SK-N-SH (cell line): ENCODE results near the gene PWWP2B. TPM values are rescaled to one million over a fixed set of nuclear protein-coding genes. Genes with fewer than 3 reads are reported as not detected.

ENCODE experiments used
- CTCF ChIA-PET: fragments of 300-600, 350-600 bp; formaldehyde crosslinking; extraction: SDS; loops from one replicate; lab custom pipeline; 2021; lab: Yijun Ruan, JAX
- POLR2A ChIA-PET: fragments of 350-600 bp; sonication (Branson Sonifier 250); formaldehyde crosslinking; extraction: SDS; loops from one replicate; lab custom pipeline; 2020; ENCODE audit warnings: antibody characterized with exemption, inconsistent platforms; lab: Yijun Ruan, JAX
- DNase-seq: peaks from one replicate; pipeline ENCODE4 v3.0.0; 2012
- H2AFZ ChIP-seq: fragments of 200-600 bp; sonication (generic); 2 replicates; pipeline ENCODE4 v1.8.1; 2016; ENCODE audit warnings: antibody characterized with exemption, mild to moderate bottlenecking, low read depth
- H3F3A ChIP-seq: fragments of 200-600 bp; sonication (generic); replicated peaks from 2 replicates; pipeline ENCODE3; 2016; ENCODE audit warnings: antibody characterized with exemption, mild to moderate bottlenecking; ENCODE audit not compliant: insufficient read depth
- H3K27ac ChIP-seq, 2 experiments: fragments of 200-500 bp in 1 of 2; fragments of 200-600 bp in 1 of 2; sonication (Bioruptor generic) in 1 of 2; sonication (generic), shearing (Covaris generic) in 1 of 2; 2 replicates each; pipeline versions ENCODE4 v1.5.1 to v1.6.1; 2014 to 2016; ENCODE audit warnings: low read depth in 2 of 2, inconsistent platforms in 1 of 2, low read length in 1 of 2, mild to moderate bottlenecking in 1 of 2, mixed read lengths in 1 of 2
- H3K27me3 ChIP-seq: fragments of 200-600 bp; sonication (generic), shearing (Covaris generic); 2 replicates; pipeline ENCODE4 v1.6.1; 2016; ENCODE audit warnings: mixed run types; ENCODE audit not compliant: insufficient read depth
- H3K36me3 ChIP-seq, 2 experiments: fragments of 200-500 bp in 1 of 2; fragments of 200-600 bp in 1 of 2; sonication (Bioruptor generic) in 1 of 2; sonication (generic) in 1 of 2; replicated peaks in 1 of 2; 2 replicates each; pipeline versions ENCODE3 to v1.5.1; 2014 to 2016; ENCODE audit warnings: low read length in 1 of 2, mild to moderate bottlenecking in 1 of 2; ENCODE audit not compliant: insufficient read depth in 2 of 2, control insufficient read depth in 1 of 2
- H3K4me1 ChIP-seq, 2 experiments: fragments of 200-500 bp in 1 of 2; fragments of 200-600 bp in 1 of 2; sonication (Bioruptor generic) in 1 of 2; sonication (generic), shearing (Covaris generic) in 1 of 2; 2 replicates each; pipeline versions ENCODE4 v1.5.1 to v1.6.1; 2014 to 2016; ENCODE audit warnings: low read depth in 1 of 2, low read length in 1 of 2, mixed run types in 1 of 2; ENCODE audit not compliant: insufficient read depth in 2 of 2, control insufficient read depth in 1 of 2
- H3K4me2 ChIP-seq: fragments of 200-600 bp; sonication (generic), shearing (Covaris generic); 2 replicates; pipeline ENCODE4 v1.6.1; 2017; ENCODE audit warnings: mixed run types
- H3K4me3 ChIP-seq, 2 experiments: fragments of 200-500 bp in 1 of 2; fragments of 200-600 bp in 1 of 2; sonication (Bioruptor generic) in 1 of 2; sonication (generic), shearing (Covaris generic) in 1 of 2; 2 replicates each; pipeline versions ENCODE4 v1.5.1 to v1.8.1; 2014 to 2016; ENCODE audit warnings: low read depth in 2 of 2, inconsistent platforms in 1 of 2, low read length in 1 of 2, mild to moderate bottlenecking in 1 of 2, mixed read lengths in 1 of 2, moderate library complexity in 1 of 2
- H3K79me2 ChIP-seq: fragments of 200-600 bp; sonication (generic); 2 replicates; pipeline ENCODE4 v1.8.1; 2017; ENCODE audit warnings: mild to moderate bottlenecking; ENCODE audit not compliant: insufficient read depth
- H3K9ac ChIP-seq: fragments of 200-600 bp; sonication (generic); 2 replicates; pipeline ENCODE4 v1.6.1; 2017; ENCODE audit warnings: mixed run types
- H3K9me2 ChIP-seq: fragments of 200-600 bp; sonication (generic); 2 replicates; pipeline ENCODE4 v1.6.1; 2017; ENCODE audit warnings: mixed run types
- H3K9me3 ChIP-seq: fragments of 200-600 bp; sonication (generic); 2 replicates; pipeline ENCODE4 v1.6.1; 2017; ENCODE audit warnings: mixed run types, mild to moderate bottlenecking, moderate library complexity
- H4K20me1 ChIP-seq: fragments of 200-600 bp; sonication (generic); 2 replicates; pipeline ENCODE4 v1.6.1; 2017; ENCODE audit warnings: mild to moderate bottlenecking, mixed run types; ENCODE audit not compliant: insufficient read depth
- CHD2 ChIP-seq: fragments of 150-350 bp; IDR thresholded peaks from 2 replicates; pipeline ENCODE4 v1.6.1; 2018; ENCODE audit warnings: low read length; ENCODE audit not compliant: partially characterized antibody
- EP300 ChIP-seq, 2 experiments: IDR thresholded peaks; 2 replicates each; pipeline versions ENCODE4 v1.4.0 to v1.6.1; 2012; ENCODE audit warnings: borderline replicate concordance in 1 of 2, low read depth in 1 of 2, low read length in 1 of 2
- FOXM1 ChIP-seq: IDR thresholded peaks from 2 replicates; pipeline ENCODE4 v1.4.0; 2012; ENCODE audit warnings: low read depth, mild to moderate bottlenecking
- JUND ChIP-seq: IDR thresholded peaks from 2 replicates; pipeline ENCODE4 v1.4.0; 2012
- MEF2A ChIP-seq: IDR thresholded peaks from 2 replicates; pipeline ENCODE4 v1.4.0; 2012; ENCODE audit warnings: low read depth, borderline replicate concordance
- MXI1 ChIP-seq: IDR thresholded peaks from 2 replicates; pipeline ENCODE4 v1.6.1; 2012; ENCODE audit warnings: mild to moderate bottlenecking, low read depth, low read length, improper control_type of control experiment
- NRF1 ChIP-seq: IDR thresholded peaks from 2 replicates; pipeline ENCODE4 v1.6.1; 2012; ENCODE audit warnings: low read depth, mild to moderate bottlenecking, low read length
- POLR2AphosphoS5 ChIP-seq: IDR thresholded peaks from 2 replicates; pipeline ENCODE4 v1.6.1; 2012; ENCODE audit warnings: low read depth, low read length
- RXRA ChIP-seq: IDR thresholded peaks from 2 replicates; pipeline ENCODE4 v1.4.0; 2012; ENCODE audit warnings: low read depth, mild to moderate bottlenecking, borderline replicate concordance
- TAF1 ChIP-seq: IDR thresholded peaks from 2 replicates; pipeline ENCODE4 v1.6.1; 2012; ENCODE audit warnings: low read depth, mild to moderate bottlenecking, low read length, moderate library complexity, borderline replicate concordance
- TCF12 ChIP-seq: IDR thresholded peaks from 2 replicates; pipeline ENCODE4 v1.4.0; 2012
- TEAD4 ChIP-seq: IDR thresholded peaks from 2 replicates; pipeline ENCODE4 v1.4.0; 2012; ENCODE audit warnings: mild to moderate bottlenecking, borderline replicate concordance; ENCODE audit not compliant: insufficient read depth
- YY1 ChIP-seq: IDR thresholded peaks from 2 replicates; pipeline ENCODE4 v1.4.0; 2012; ENCODE audit warnings: low read depth, mild to moderate bottlenecking
- WGBS: methylation state at CpG from one replicate; pipeline ENCODE4 v1.1.6; 2017; ENCODE audit warnings: low lambda C conversion rate; 5-methylcytosine and 5-hydroxymethylcytosine counted together
- polyA plus RNA-seq, 3 experiments: library from polyadenylated mRNA; depleted of rRNA; stranded (reverse); fragments of >200 nt; gene quantifications; 2 replicates each; pipeline ENCODE4 v1.2.3, GENCODE V29; 2012
- TF ChIP-seq, protein P1 (sequence below): fragments of 150-350 bp; IDR thresholded peaks from 2 replicates; pipeline ENCODE4 v1.6.1; 2017; ENCODE audit warnings: antibody characterized with exemption, low read length, low read depth, borderline replicate concordance
- TF ChIP-seq, protein P2 (sequence below): IDR thresholded peaks from 2 replicates; pipeline ENCODE4 v1.6.1; 2012; ENCODE audit warnings: mild to moderate bottlenecking, low read depth, low read length, moderate library complexity
- TF ChIP-seq, protein P3 (sequence below): fragments of 150-350 bp; IDR thresholded peaks from 2 replicates; pipeline ENCODE4 v1.6.1; 2016; ENCODE audit warnings: mild to moderate bottlenecking, low read depth, low read length
- TF ChIP-seq, protein P4 (sequence below): IDR thresholded peaks from 2 replicates; pipeline ENCODE4 v1.4.0; 2012; ENCODE audit warnings: low read depth, borderline replicate concordance
- TF ChIP-seq, protein P5 (sequence below): IDR thresholded peaks from 2 replicates; pipeline ENCODE4; 2012
- TF ChIP-seq, protein P6 (sequence below): IDR thresholded peaks from 2 replicates; pipeline ENCODE4 v1.4.0; 2012; ENCODE audit warnings: low read depth, borderline replicate concordance
- TF ChIP-seq, protein P7 (sequence below): IDR thresholded peaks from 2 replicates; pipeline ENCODE4 v1.4.0; 2012; ENCODE audit warnings: low read depth

The PWWP2B gene
- polyA plus RNA-seq, 1 of the 3 experiments (the other 2 are of a cell fraction) = 2.4 TPM

DNA sequence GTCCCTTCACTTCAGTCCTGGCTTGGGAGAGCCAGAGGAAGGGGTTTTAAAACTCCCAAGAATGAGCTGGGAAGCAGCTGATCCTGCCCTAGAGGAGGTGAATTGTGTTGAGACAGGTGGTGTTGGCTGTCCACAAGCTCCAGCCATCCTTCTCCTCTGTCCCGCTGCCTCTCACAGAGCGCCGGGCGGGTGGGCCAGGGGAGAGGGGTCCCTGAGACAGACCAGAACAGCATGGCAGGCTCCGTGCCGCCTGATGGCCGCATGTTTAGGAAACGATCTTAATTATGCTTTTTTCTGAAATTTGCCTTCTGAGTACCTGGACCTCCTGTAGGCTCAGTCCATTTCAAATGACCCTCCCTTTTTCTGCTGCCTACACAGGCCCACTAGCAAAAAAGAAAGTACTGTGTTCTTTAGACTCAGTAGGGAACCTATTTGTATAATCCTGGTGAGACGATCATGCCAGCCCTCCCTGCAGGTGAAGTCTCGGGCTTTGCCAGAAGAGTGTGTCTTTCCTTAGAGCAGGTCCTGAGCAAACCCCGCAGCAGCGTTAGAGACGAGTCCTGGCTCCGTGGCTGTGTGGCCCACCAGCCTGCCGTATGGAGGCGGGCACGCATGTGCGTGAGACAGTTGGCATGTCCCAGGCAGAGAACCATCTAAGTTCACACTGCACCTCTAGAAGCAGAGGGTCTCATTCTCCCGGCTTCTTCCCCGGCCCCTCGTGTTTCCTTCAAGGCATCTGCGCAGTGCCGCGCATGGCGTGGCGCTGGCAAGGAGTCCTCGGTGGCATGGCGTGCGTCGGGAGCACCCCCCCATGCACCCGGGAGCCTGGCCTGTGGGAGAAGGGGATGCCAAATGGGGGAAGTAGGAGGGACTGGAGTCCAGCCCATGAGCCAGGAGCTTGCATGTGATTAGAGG, 26.3 kb upstream of the PWWP2B start:
- Histone ChIP-seq H3K27me3 (no peaks in the 10 kb centered on the region), H3K9me3 (no peaks in the 10 kb centered on the region), H3F3A (no peaks in the 10 kb centered on the region), H3K4me2 (no peak overlapping the region), H3K4me1 (no peaks in the 10 kb centered on the region), H3K27ac (no peak overlapping the region), H3K4me3 (no peak overlapping the region), H3K79me2 (no peaks in the 10 kb centered on the region), H4K20me1 (no peaks in the 10 kb centered on the region), H3K36me3 (peaks cover 6 to 26% of the 10 kb centered on the region in 2 experiments), H3K9ac (no peak overlapping the region), H3K9me2 (no peaks in the 10 kb centered on the region), H2AFZ (no peak overlapping the region)
- WGBS = 91% methylated on average over 31 of the region's 31 CpGs
- no peak for DNase-seq
- POLR2A ChIA-PET = no interaction called here
- TF ChIP-seq YY1 (no peak), POLR2AphosphoS5 (no peak), EP300 (IDR thresholded peaks at IDR 0.05; ENCODE audit: borderline replicate concordance in 1 of 2, low read depth in 1 of 2, low read length in 1 of 2) (no peak), NRF1 (no peak), CHD2 (no peak), FOXM1 (no peak), JUND (no peak), TAF1 (no peak), MXI1 (no peak), MEF2A (no peak), TEAD4 (no peak), TCF12 (no peak), RXRA (no peak)
- TF ChIP-seq, protein P1, sequence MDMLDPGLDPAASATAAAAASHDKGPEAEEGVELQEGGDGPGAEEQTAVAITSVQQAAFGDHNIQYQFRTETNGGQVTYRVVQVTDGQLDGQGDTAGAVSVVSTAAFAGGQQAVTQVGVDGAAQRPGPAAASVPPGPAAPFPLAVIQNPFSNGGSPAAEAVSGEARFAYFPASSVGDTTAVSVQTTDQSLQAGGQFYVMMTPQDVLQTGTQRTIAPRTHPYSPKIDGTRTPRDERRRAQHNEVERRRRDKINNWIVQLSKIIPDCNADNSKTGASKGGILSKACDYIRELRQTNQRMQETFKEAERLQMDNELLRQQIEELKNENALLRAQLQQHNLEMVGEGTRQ = no peak
- TF ChIP-seq, protein P2, sequence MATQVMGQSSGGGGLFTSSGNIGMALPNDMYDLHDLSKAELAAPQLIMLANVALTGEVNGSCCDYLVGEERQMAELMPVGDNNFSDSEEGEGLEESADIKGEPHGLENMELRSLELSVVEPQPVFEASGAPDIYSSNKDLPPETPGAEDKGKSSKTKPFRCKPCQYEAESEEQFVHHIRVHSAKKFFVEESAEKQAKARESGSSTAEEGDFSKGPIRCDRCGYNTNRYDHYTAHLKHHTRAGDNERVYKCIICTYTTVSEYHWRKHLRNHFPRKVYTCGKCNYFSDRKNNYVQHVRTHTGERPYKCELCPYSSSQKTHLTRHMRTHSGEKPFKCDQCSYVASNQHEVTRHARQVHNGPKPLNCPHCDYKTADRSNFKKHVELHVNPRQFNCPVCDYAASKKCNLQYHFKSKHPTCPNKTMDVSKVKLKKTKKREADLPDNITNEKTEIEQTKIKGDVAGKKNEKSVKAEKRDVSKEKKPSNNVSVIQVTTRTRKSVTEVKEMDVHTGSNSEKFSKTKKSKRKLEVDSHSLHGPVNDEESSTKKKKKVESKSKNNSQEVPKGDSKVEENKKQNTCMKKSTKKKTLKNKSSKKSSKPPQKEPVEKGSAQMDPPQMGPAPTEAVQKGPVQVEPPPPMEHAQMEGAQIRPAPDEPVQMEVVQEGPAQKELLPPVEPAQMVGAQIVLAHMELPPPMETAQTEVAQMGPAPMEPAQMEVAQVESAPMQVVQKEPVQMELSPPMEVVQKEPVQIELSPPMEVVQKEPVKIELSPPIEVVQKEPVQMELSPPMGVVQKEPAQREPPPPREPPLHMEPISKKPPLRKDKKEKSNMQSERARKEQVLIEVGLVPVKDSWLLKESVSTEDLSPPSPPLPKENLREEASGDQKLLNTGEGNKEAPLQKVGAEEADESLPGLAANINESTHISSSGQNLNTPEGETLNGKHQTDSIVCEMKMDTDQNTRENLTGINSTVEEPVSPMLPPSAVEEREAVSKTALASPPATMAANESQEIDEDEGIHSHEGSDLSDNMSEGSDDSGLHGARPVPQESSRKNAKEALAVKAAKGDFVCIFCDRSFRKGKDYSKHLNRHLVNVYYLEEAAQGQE = no peak
- TF ChIP-seq, protein P3, sequence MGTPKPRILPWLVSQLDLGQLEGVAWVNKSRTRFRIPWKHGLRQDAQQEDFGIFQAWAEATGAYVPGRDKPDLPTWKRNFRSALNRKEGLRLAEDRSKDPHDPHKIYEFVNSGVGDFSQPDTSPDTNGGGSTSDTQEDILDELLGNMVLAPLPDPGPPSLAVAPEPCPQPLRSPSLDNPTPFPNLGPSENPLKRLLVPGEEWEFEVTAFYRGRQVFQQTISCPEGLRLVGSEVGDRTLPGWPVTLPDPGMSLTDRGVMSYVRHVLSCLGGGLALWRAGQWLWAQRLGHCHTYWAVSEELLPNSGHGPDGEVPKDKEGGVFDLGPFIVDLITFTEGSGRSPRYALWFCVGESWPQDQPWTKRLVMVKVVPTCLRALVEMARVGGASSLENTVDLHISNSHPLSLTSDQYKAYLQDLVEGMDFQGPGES = no peak
- TF ChIP-seq, protein P4, sequence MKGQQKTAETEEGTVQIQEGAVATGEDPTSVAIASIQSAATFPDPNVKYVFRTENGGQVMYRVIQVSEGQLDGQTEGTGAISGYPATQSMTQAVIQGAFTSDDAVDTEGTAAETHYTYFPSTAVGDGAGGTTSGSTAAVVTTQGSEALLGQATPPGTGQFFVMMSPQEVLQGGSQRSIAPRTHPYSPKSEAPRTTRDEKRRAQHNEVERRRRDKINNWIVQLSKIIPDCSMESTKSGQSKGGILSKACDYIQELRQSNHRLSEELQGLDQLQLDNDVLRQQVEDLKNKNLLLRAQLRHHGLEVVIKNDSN = no peak
- TF ChIP-seq, protein P5, sequence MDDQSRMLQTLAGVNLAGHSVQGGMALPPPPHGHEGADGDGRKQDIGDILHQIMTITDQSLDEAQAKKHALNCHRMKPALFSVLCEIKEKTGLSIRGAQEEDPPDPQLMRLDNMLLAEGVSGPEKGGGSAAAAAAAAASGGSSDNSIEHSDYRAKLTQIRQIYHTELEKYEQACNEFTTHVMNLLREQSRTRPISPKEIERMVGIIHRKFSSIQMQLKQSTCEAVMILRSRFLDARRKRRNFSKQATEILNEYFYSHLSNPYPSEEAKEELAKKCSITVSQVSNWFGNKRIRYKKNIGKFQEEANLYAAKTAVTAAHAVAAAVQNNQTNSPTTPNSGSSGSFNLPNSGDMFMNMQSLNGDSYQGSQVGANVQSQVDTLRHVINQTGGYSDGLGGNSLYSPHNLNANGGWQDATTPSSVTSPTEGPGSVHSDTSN = no peak
- TF ChIP-seq, protein P6, sequence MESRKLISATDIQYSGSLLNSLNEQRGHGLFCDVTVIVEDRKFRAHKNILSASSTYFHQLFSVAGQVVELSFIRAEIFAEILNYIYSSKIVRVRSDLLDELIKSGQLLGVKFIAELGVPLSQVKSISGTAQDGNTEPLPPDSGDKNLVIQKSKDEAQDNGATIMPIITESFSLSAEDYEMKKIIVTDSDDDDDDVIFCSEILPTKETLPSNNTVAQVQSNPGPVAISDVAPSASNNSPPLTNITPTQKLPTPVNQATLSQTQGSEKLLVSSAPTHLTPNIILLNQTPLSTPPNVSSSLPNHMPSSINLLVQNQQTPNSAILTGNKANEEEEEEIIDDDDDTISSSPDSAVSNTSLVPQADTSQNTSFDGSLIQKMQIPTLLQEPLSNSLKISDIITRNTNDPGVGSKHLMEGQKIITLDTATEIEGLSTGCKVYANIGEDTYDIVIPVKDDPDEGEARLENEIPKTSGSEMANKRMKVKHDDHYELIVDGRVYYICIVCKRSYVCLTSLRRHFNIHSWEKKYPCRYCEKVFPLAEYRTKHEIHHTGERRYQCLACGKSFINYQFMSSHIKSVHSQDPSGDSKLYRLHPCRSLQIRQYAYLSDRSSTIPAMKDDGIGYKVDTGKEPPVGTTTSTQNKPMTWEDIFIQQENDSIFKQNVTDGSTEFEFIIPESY = no peak
- TF ChIP-seq, protein P7, sequence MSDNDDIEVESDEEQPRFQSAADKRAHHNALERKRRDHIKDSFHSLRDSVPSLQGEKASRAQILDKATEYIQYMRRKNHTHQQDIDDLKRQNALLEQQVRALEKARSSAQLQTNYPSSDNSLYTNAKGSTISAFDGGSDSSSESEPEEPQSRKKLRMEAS = no peak
- CTCF ChIA-PET = interaction anchor here (1.3 to 4.1 kb wide), 2 partner anchors 10 to 84 kb away, joined by 3 to 17 read pairs; no protein-coding TSS in a partner anchor
